K562 treated with DMSO at 1 percent for 48 hours (cell line): ENCODE results near the gene MRPL20. TPM values are rescaled to one million over a fixed set of nuclear protein-coding genes. Genes with fewer than 3 reads are reported as not detected.

Experiments used
- total RNA-seq: library from RNA; unstranded; fragments of 300-600 nt; gene quantifications from 2 replicates; pipeline ENCODE4 v1.2.3, GENCODE V29; 2022; ENCODE audit warnings: low replicate concordance; ENCODE audit errors: extremely low read depth

The MRPL20 gene
- not detected in 2 replicates for total RNA-seq

GRCh38 chr1:1406821-1407635, at the start of gene MRPL20:
TSS of gene MRPL20 (minus strand) at chr1:1407293. CDS start at chr1:1407217, 76 bp downstream.

DNA sequence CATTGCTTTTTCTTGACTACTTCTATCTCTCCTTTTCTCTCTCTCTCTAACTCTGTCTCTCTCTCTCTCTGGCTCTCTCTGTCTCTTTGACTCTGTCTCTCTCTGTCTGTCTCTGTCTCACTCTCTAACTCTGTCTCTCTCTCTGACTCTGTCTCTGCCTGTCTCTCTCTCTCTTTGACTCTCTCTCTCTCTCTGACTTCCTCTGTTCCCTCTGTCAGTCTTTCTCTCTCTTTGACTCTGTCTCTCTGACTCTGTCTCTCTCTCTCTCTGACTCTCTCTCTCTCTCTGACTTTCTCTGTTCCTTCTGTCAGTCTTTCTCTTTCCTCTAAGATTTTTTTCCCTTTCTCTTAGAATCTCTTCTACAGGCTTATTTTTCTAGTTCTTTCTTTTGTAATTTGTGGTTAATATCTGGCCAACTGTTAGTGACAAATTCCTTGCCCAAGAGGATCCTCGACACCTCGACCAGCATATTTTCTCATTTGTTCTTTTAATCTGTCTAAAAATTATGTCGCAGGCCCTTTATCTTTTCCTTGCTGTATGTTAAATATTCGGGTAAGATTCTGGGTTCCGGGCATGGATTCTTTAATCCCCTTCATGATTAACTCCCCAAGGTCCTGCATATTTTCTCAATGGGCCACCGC, 42.1 kb upstream of the MRPL20 start, which contains the start of gene ATAD3C:
Gene ATAD3C (plus strand): TSS at position 591 of the 641 bp plus-strand sequence. CDS start 995 bp downstream, outside the sequence.

GRCh38 chr1:1435106-1435903, 28.2 kb upstream of the MRPL20 start, which contains the start of gene VWA1:
TSS of gene VWA1 (plus strand) at chr1:1435690. CDS start at chr1:1435749, 59 bp downstream.

DNA sequence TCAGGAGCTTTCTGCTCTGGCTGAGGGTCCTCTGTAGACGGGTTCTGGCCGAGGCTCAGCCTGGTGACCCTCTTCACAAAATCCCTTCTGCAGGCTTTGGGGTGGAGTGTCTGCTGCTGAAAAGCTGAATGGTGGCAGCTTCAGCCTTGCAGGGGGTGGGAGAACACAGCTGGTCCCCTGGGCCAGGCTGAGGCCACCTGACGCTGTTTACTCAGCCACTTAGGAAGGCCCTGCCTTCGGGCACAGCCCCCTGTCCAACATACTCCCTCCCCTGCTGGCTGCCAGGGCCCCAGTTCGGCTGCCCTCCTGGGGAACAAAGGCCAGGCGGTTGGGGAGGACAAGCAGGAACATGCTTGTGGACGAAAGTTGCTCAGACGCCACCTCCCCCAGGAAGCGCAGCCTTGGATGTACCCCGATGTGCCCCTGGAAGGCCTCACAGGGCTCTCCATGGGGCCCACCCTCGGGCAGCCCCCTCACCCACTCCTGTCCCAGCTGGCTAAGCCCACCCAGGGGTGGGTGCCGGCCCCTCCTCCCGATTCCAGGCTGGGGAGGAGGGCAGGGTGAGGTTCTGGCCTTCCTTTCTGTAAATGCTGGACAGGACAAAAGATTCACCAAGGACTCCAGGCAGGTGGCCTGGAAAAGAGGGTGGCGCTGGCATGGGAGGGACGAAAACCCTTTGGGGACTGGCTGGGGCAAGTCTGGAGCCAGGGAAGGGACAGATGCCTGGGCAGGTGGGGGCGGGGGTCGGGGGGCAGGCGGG, 14.2 kb upstream of the MRPL20 start, which contains the start of gene ANKRD65:
Gene ANKRD65 (minus strand): TSS at position 130 of the 760 bp plus-strand sequence. CDS start 271 bp downstream, outside the sequence.

GRCh38 chr1:1399187-1399871, 7.8 kb downstream of the MRPL20 start, which contains the start of gene CCNL2:
TSS of gene CCNL2 (minus strand) at chr1:1399335. CDS start at chr1:1399306, 29 bp downstream.

GRCh38 chr1:1374929-1375662, 32.0 kb downstream of the MRPL20 start, which contains the start of gene AURKAIP1:
TSS of gene AURKAIP1 (minus strand) at chr1:1375207. CDS start at chr1:1374756, 451 bp downstream.

GRCh38 chr1:1358433-1359271, 48.4 kb downstream of the MRPL20 start, which contains the start of gene MXRA8:
TSS of gene MXRA8 (minus strand) at chr1:1358555. CDS start at chr1:1358504, 51 bp downstream.

Other genes starting within 250 kb of the MRPL20 start
- not detected in 2 replicates for gene TTLL10, start 233.4 kb downstream of the MRPL20 start, total RNA-seq
- gene TNFRSF18, start 200.7 kb downstream of the MRPL20 start, total RNA-seq: not detected in 2 replicates
- not detected in 2 replicates for gene TNFRSF4, start 193.1 kb downstream of the MRPL20 start, total RNA-seq
- not detected in 2 replicates for gene SDF4, start 175.3 kb downstream of the MRPL20 start, total RNA-seq
- not detected in 2 replicates for gene B3GALT6, start 175.1 kb downstream of the MRPL20 start, total RNA-seq
- not detected in 2 replicates for gene C1QTNF12, start 160.6 kb downstream of the MRPL20 start, total RNA-seq
- gene UBE2J2, start 133.4 kb downstream of the MRPL20 start, total RNA-seq: not detected in 2 replicates
- not detected in 2 replicates for gene SCNN1D, start 126.9 kb downstream of the MRPL20 start, total RNA-seq
- 171 TPM in 1 of 2 replicates, not detected in the other for gene ACAP3, start 99.4 kb downstream of the MRPL20 start, total RNA-seq
- gene PUSL1, start 98.7 kb downstream of the MRPL20 start, total RNA-seq: not detected in 2 replicates
- not detected in 2 replicates for gene INTS11, start 82.6 kb downstream of the MRPL20 start, total RNA-seq
- gene CPTP, start 82.5 kb downstream of the MRPL20 start, total RNA-seq: not detected in 2 replicates
- not detected in 2 replicates for gene TAS1R3, start 76.0 kb downstream of the MRPL20 start, total RNA-seq
- gene DVL1, start 57.9 kb downstream of the MRPL20 start, total RNA-seq: not detected in 2 replicates
- not detected in 2 replicates for gene MXRA8, start 48.7 kb downstream of the MRPL20 start, total RNA-seq
- not detected in 2 replicates for gene AURKAIP1, start 32.1 kb downstream of the MRPL20 start, total RNA-seq
- gene CCNL2, start 8.0 kb downstream of the MRPL20 start, total RNA-seq: not detected in 2 replicates
- gene ANKRD65, start 14.0 kb upstream of the MRPL20 start, total RNA-seq: not detected in 2 replicates
- gene VWA1, start 28.4 kb upstream of the MRPL20 start, total RNA-seq: not detected in 2 replicates
- gene ATAD3C, start 42.4 kb upstream of the MRPL20 start, total RNA-seq: not detected in 2 replicates
- not detected in 2 replicates for gene ATAD3B, start 64.5 kb upstream of the MRPL20 start, total RNA-seq
- gene ATAD3A, start 104.9 kb upstream of the MRPL20 start, total RNA-seq: 223 TPM in 1 of 2 replicates, not detected in the other
- not detected in 2 replicates for gene TMEM240, start 133.3 kb upstream of the MRPL20 start, total RNA-seq
- not detected in 2 replicates for gene SSU72, start 167.6 kb upstream of the MRPL20 start, total RNA-seq
- not detected in 2 replicates for gene FNDC10, start 192.8 kb upstream of the MRPL20 start, total RNA-seq
- not detected in 2 replicates for gene MIB2, start 208.2 kb upstream of the MRPL20 start, total RNA-seq
- gene MMP23B, start 224.9 kb upstream of the MRPL20 start, total RNA-seq: not detected in 2 replicates